Cortex of kidney (tissue), 1 donor: ENCODE results near the gene FUCA1.
"Not testable (repeated sequence)": the region's sequence is repeated elsewhere in the genome, so short reads cannot be mapped to it uniquely, and the experiment has no call there.

Experiments
- DNase-seq: peaks from one replicate; lab custom pipeline; 2025; lab: John Stamatoyannopoulos, UW

Gene FUCA1

GRCh38 chr1:23895993-23896392, 27.9 kb upstream of the FUCA1 start:
- no peak for DNase-seq

GRCh38 chr1:23895082-23895481, 27.0 kb upstream of the FUCA1 start:
- no peak for DNase-seq

GRCh38 chr1:23889074-23889473, 21.0 kb upstream of the FUCA1 start:
- DNase-seq: no peak

- no peak for DNase-seq
Observed at GRCh38 chr1:23885222-23885621, 17.1 kb upstream of the FUCA1 start.

GRCh38 chr1:23882746-23883145, 14.7 kb upstream of the FUCA1 start:
- DNase-seq: no peak

- DNase-seq: no peak
Observed at GRCh38 chr1:23879809-23880208, 11.7 kb upstream of the FUCA1 start.

- DNase-seq: no peak
Observed at GRCh38 chr1:23878668-23879067, 10.6 kb upstream of the FUCA1 start.

GRCh38 chr1:23875382-23875781, 7.3 kb upstream of the FUCA1 start:
- DNase-seq: no peak

- no peak for DNase-seq
Observed at GRCh38 chr1:23872421-23872820, 4.3 kb upstream of the FUCA1 start.

GRCh38 chr1:23869051-23869450, 961 bp upstream of the FUCA1 start:
- no peak for DNase-seq

GRCh38 chr1:23868557-23869016, 497 bp upstream of the FUCA1 start:
- DNase-seq: no peak

- DNase-seq: no peak
Observed at GRCh38 chr1:23867542-23867894, 572 bp downstream of the FUCA1 start.

GRCh38 chr1:23865543-23865930, 2.6 kb downstream of the FUCA1 start:
- DNase-seq: no peak

GRCh38 chr1:23864801-23865542, 3.1 kb downstream of the FUCA1 start:
- DNase-seq: no peak

GRCh38 chr1:23862640-23863039, 5.5 kb downstream of the FUCA1 start:
- DNase-seq: no peak

GRCh38 chr1:23854568-23854967, 13.5 kb downstream of the FUCA1 start:
- DNase-seq: no peak

- DNase-seq: not testable (repeated sequence)
Observed at GRCh38 chr1:23853124-23853523, 15.0 kb downstream of the FUCA1 start.

GRCh38 chr1:23851406-23851805, 16.7 kb downstream of the FUCA1 start:
- not testable (repeated sequence) for DNase-seq

- no peak for DNase-seq
Observed at GRCh38 chr1:23848673-23849616, 19.1 kb downstream of the FUCA1 start.

- DNase-seq: not testable (repeated sequence)
Observed at GRCh38 chr1:23847482-23848095, 20.5 kb downstream of the FUCA1 start.

GRCh38 chr1:23845163-23845562, 22.9 kb downstream of the FUCA1 start:
- DNase-seq: no peak

GRCh38 chr1:23843644-23844043, 24.4 kb downstream of the FUCA1 start:
- no peak for DNase-seq

- DNase-seq: no peak
Observed at GRCh38 chr1:23838401-23838866, 29.7 kb downstream of the FUCA1 start.
